DND-41 (cell line): ENCODE results near the gene CFAP410.

Experiments
- ATAC-seq: fragments of 200-7000 bp; cut with Tn5 transposase; 3 replicates; pipeline ENCODE4 v1.9.1; 2021; ENCODE audit warnings: low read depth; ENCODE audit not compliant: insufficient read depth
- DNase-seq: peaks from one replicate; pipeline ENCODE4 v3.0.0-alpha.2; 2020
- H2AFZ ChIP-seq: 2 replicates; pipeline ENCODE4 v1.6.0; 2012; ENCODE audit warnings: low read depth, low read length
- H3K27ac ChIP-seq: 2 replicates; pipeline ENCODE4 v1.5.1; 2012; ENCODE audit warnings: low read length, inconsistent platforms
- H3K27me3 ChIP-seq: fragments of 200-600 bp; sonication (generic); 2 replicates; pipeline ENCODE4 v1.6.0; 2012; ENCODE audit warnings: low read length, mild to moderate bottlenecking, inconsistent platforms; ENCODE audit not compliant: insufficient read depth, poor library complexity
- H3K36me3 ChIP-seq: 2 replicates; pipeline ENCODE4 v1.5.1; 2012; ENCODE audit warnings: low read length, inconsistent platforms; ENCODE audit not compliant: insufficient read depth
- H3K4me1 ChIP-seq: 2 replicates; pipeline ENCODE4 v1.5.1; 2012; ENCODE audit warnings: mild to moderate bottlenecking, low read length; ENCODE audit not compliant: insufficient read depth
- H3K4me2 ChIP-seq: 2 replicates; pipeline ENCODE4 v1.6.0; 2012; ENCODE audit warnings: mild to moderate bottlenecking, moderate library complexity, low read length, inconsistent platforms; ENCODE audit not compliant: insufficient read depth
- H3K4me3 ChIP-seq, 2 experiments: fragments of 200-600 bp in 1 of 2; shearing (Covaris generic) in 1 of 2; 2 replicates each; pipeline ENCODE4 v1.5.1; 2012 to 2016; ENCODE audit warnings: inconsistent platforms in 2 of 2, low read length in 2 of 2, mild to moderate bottlenecking in 2 of 2, low read depth in 1 of 2, moderate library complexity in 1 of 2
- H3K79me2 ChIP-seq: 2 replicates; pipeline ENCODE4 v1.6.0; 2012; ENCODE audit warnings: low read length, inconsistent platforms; ENCODE audit not compliant: insufficient read depth
- H3K9ac ChIP-seq: 2 replicates; pipeline ENCODE4 v1.6.0; 2012; ENCODE audit warnings: low read depth, mild to moderate bottlenecking, inconsistent platforms, low read length, moderate library complexity
- H3K9me3 ChIP-seq: 2 replicates; pipeline ENCODE4 v1.5.1; 2012; ENCODE audit warnings: low read length, moderate library complexity, mild to moderate bottlenecking, inconsistent platforms; ENCODE audit not compliant: insufficient read depth, severe bottlenecking
- H4K20me1 ChIP-seq: 2 replicates; pipeline ENCODE4 v1.6.0; 2012; ENCODE audit warnings: low read length; ENCODE audit not compliant: insufficient read depth
- CTCF ChIP-seq: IDR thresholded peaks from 2 replicates; pipeline ENCODE4 v1.5.1; 2012; ENCODE audit warnings: borderline replicate concordance, low read length, moderate library complexity, mild to moderate bottlenecking; ENCODE audit not compliant: poor library complexity, severe bottlenecking; ENCODE audit errors: extremely low read depth
- EZH2 ChIP-seq: IDR thresholded peaks from 3 replicates; pipeline ENCODE4 v1.6.1; 2012; ENCODE audit warnings: borderline replicate concordance, low read depth, mild to moderate bottlenecking, moderate library complexity, low read length, inconsistent platforms; ENCODE audit not compliant: severe bottlenecking

CFAP410 gene

GRCh38 chr21:44357064-44357837, 18.1 kb upstream of the CFAP410 start:
- H2AFZ ChIP-seq, result no peak overlapping the region
- no peak for DNase-seq
- H3K4me1 ChIP-seq, result peaks cover 35% of the 10 kb centered on the region
- no peaks in the 10 kb centered on the region for H3K27me3 ChIP-seq
- H3K9me3 ChIP-seq, result no peaks in the 10 kb centered on the region
- H3K4me3 ChIP-seq, result no peak overlapping the region
- H3K36me3 ChIP-seq, result no peaks in the 10 kb centered on the region
- no peak overlapping the region for H3K27ac ChIP-seq
- ATAC-seq, result no peak
- no peak overlapping the region for H3K4me2 ChIP-seq
- no peaks in the 10 kb centered on the region for H4K20me1 ChIP-seq
- no peak for TF ChIP-seq CTCF
- no peak for TF ChIP-seq EZH2
- no peak overlapping the region for H3K9ac ChIP-seq
- no peaks in the 10 kb centered on the region for H3K79me2 ChIP-seq

GRCh38 chr21:44356636-44357035, 17.4 kb upstream of the CFAP410 start:
- H3K9me3 ChIP-seq, result no peaks in the 10 kb centered on the region
- no peaks in the 10 kb centered on the region for H4K20me1 ChIP-seq
- no peaks in the 10 kb centered on the region for H3K79me2 ChIP-seq
- H3K4me1 ChIP-seq, result peaks cover 41% of the 10 kb centered on the region
- no peak overlapping the region for H3K4me2 ChIP-seq
- no peak overlapping the region for H3K27ac ChIP-seq
- no peak overlapping the region for H3K9ac ChIP-seq
- H3K27me3 ChIP-seq, result no peaks in the 10 kb centered on the region
- DNase-seq (no peak), ATAC-seq (no peak)
- no peak overlapping the region for H2AFZ ChIP-seq
- H3K36me3 ChIP-seq, result no peaks in the 10 kb centered on the region
- no peak for TF ChIP-seq CTCF
- TF ChIP-seq EZH2, result no peak
- no peak overlapping the region for H3K4me3 ChIP-seq

DNA sequence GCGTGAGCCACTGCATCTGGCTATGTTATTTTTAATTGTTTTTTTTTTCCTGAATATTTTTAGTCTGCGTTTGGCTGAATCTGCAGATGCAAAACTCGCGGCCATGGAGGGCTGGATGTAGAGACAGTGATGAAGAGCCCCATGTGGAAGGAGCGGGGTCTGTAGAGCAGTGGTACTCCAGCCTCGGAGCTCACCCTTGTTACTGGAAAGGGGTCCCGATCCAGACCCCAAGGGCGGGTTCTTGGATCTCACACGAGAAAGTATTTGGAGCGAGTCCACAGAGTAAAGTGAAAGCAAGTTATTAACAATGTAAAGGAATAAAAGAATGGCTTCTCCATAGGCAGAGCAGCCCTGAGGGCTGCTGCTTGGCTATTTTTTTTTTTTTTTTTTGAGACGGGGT, 17.0 kb upstream of the CFAP410 start:
- Histone ChIP-seq H3K9me3 (no peaks in the 10 kb centered on the region), H3K36me3 (no peaks in the 10 kb centered on the region), H4K20me1 (no peaks in the 10 kb centered on the region), H3K27ac (no peak overlapping the region), H3K9ac (no peak overlapping the region), H3K4me2 (no peak overlapping the region), H3K4me3 (no peak overlapping the region), H3K4me1 (peaks cover 45% of the 10 kb centered on the region), H3K79me2 (no peaks in the 10 kb centered on the region), H2AFZ (no peak overlapping the region), H3K27me3 (no peaks in the 10 kb centered on the region)
- TF ChIP-seq EZH2 (no peak), CTCF (no peak)
- no peak for ATAC-seq
- DNase-seq, result no peak
